T-cell (primary cell): Measurements from ENCODE around the gene MMP8. TPM values are rescaled to one million over a fixed set of nuclear protein-coding genes. Genes with fewer than 3 reads are reported as not detected.

Source experiments
- ATAC-seq, 4 experiments: fragments of 200-7000 bp in 3 of 4; fragments of 150-1000 bp in 1 of 4; cut with Tn5 transposase; replicated peaks in 1 of 4; 1 replicate in 3 of 4; 2 replicates in 1 of 4; pipeline ENCODE4 v1.10.0; 2021; ENCODE audit warnings: moderate library complexity in 3 of 4, mild to moderate bottlenecking in 2 of 4, moderate number of reproducible peaks in 1 of 4
- CTCF ChIA-PET, 2 donors: fragments of 300-600 bp; sonication (Branson Sonifier 250); formaldehyde crosslinking; loops; one replicate each; lab custom pipeline; 2022; ENCODE audit warnings: antibody characterized with exemption in 2 of 2; lab: Charles Lee
- POLR2A ChIA-PET, 2 donors: fragments of 300-600 bp; sonication (Branson Sonifier 250); formaldehyde crosslinking; loops; one replicate each; lab custom pipeline; 2022; ENCODE audit warnings: antibody characterized with exemption in 2 of 2; lab: Charles Lee
- DNase-seq, 35 experiments: peaks; one replicate each; pipeline versions ENCODE4 v3.0.0 to v3.0.0-alpha.2; 2013 to 2023
- H3K27ac ChIP-seq: one replicate; pipeline ENCODE4 v1.5.1; 2013; ENCODE audit warnings: low read length
- H3K27me3 ChIP-seq, 2 experiments: replicated peaks in 1 of 2; 1 replicate in 1 of 2; 2 replicates in 1 of 2; pipeline versions ENCODE4 v1.6.1 to v1.7.0; 2013; ENCODE audit warnings: low read length in 1 of 2, mixed read lengths in 1 of 2; ENCODE audit not compliant: control insufficient read depth in 2 of 2, insufficient read depth in 2 of 2; ENCODE audit errors: extremely low read depth in 1 of 2
- H3K36me3 ChIP-seq, 2 donors: 1 replicate in 1 of 2; 2 replicates in 1 of 2; pipeline versions ENCODE4 v1.6.1 to v1.7.0; 2013; ENCODE audit warnings: low read length in 1 of 2; ENCODE audit not compliant: control insufficient read depth in 2 of 2, insufficient read depth in 1 of 2; ENCODE audit errors: extremely low read depth in 1 of 2
- H3K4me1 ChIP-seq, 2 experiments: 1 replicate in 1 of 2; 2 replicates in 1 of 2; pipeline versions ENCODE4 v1.6.1 to v1.7.0; 2013; ENCODE audit warnings: low read length in 2 of 2, mixed read lengths in 1 of 2; ENCODE audit not compliant: insufficient read depth in 2 of 2, control insufficient read depth in 1 of 2; ENCODE audit errors: extremely low read depth in 1 of 2
- H3K4me3 ChIP-seq, 2 donors: 1 replicate in 1 of 2; 2 replicates in 1 of 2; pipeline versions ENCODE4 v1.5.1 to v1.7.0; 2013; ENCODE audit warnings: mild to moderate bottlenecking in 2 of 2, low read length in 1 of 2, moderate library complexity in 1 of 2; ENCODE audit not compliant: control insufficient read depth in 1 of 2; ENCODE audit errors: extremely low read depth in 1 of 2
- H3K9me3 ChIP-seq: 2 replicates; pipeline ENCODE4 v1.7.0; 2013
- H3K27ac Mint-ChIP-seq, 2 donors: one replicate each; pipeline ENCODE4 v1.8.0; 2020 to 2021; ENCODE audit warnings: mild to moderate bottlenecking in 2 of 2, mixed read lengths in 2 of 2
- H3K27me3 Mint-ChIP-seq, 2 donors: one replicate each; pipeline ENCODE4 v1.8.0; 2021 to 2022; ENCODE audit warnings: mixed read lengths in 2 of 2
- H3K36me3 Mint-ChIP-seq: one replicate; pipeline ENCODE4 v1.8.0; 2021; ENCODE audit warnings: mixed read lengths
- H3K4me1 Mint-ChIP-seq, 3 donors: one replicate each; pipeline ENCODE4 v1.8.0; 2020 to 2022; ENCODE audit warnings: mixed read lengths in 3 of 3, mild to moderate bottlenecking in 1 of 3
- H3K4me3 Mint-ChIP-seq, 3 donors: one replicate each; pipeline ENCODE4 v1.8.0; 2020 to 2022; ENCODE audit warnings: mild to moderate bottlenecking in 3 of 3, mixed read lengths in 3 of 3, moderate library complexity in 3 of 3
- H3K9me3 Mint-ChIP-seq, 3 donors: one replicate each; pipeline ENCODE4 v1.8.0; 2020 to 2022; ENCODE audit warnings: mixed read lengths in 3 of 3
- WGBS: methylation state at CpG from one replicate; pipeline ENCODE4 v1.1.5; 2013; ENCODE audit warnings: missing lambda C conversion rate; ENCODE audit not compliant: insufficient coverage; 5-methylcytosine and 5-hydroxymethylcytosine counted together
- total RNA-seq, 35 experiments: library from RNA in 6 of 35; stranded (reverse) in 6 of 35; fragments of 120-200 nt in 1 of 35; gene quantifications; one replicate each; pipeline versions ENCODE4 v1.2.1 to v1.2.4 and lab custom pipeline; 2013 to 2026

The MMP8 gene
- total RNA-seq, 5 donors from 2014 or later (not counting 1 experiment from before 2014, with no cell fraction given), result not detected

DNA sequence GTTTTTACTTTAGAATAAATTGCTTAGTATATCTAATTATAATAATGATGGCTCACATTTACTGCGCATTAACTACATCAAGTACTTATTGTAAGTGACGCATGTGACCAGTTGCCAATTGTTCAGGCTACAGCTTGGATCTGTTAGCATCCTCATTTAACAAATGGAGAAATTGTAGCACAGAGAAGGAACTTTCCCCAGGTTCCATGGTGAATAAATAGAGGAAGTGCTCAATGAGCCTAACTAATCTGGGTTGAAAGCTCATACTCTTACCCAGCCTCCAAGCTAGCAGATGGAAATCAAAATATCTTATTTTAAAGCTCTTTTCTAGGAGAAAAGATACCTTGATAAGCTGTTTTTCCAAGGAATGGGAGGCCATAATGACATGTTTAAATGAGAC lies 39.0 kb downstream of the MMP8 start:
- Mint-ChIP-seq H3K9me3 (no peaks in the 10 kb centered on the region), H3K27me3 (peaks cover 21 to 23% of the 10 kb centered on the region in 2 donors), H3K4me1 (no peaks in the 10 kb centered on the region), H3K27ac (no peak overlapping the region), H3K4me3 (no peak overlapping the region), H3K36me3 (no peaks in the 10 kb centered on the region)
- ATAC-seq (no peak), DNase-seq (no peak)
- CTCF ChIA-PET, result interaction anchor here (0.6 to 1.1 kb wide), 3 partner anchors 15 to 661 kb away, joined by 3 to 5 read pairs (median 3); no protein-coding TSS in a partner anchor
- Histone ChIP-seq H3K36me3 (no peaks in the 10 kb centered on the region), H3K4me1 (no peaks in the 10 kb centered on the region), H3K27ac (no peak overlapping the region), H3K4me3 (no peak overlapping the region), H3K9me3 (no peaks in the 10 kb centered on the region), H3K27me3 (peaks cover 0 to 10% of the 10 kb centered on the region in 2 experiments)
- no CpG with 5 or more reads among the region's 2 CpGs for WGBS
- POLR2A ChIA-PET, result no interaction called here

DNA sequence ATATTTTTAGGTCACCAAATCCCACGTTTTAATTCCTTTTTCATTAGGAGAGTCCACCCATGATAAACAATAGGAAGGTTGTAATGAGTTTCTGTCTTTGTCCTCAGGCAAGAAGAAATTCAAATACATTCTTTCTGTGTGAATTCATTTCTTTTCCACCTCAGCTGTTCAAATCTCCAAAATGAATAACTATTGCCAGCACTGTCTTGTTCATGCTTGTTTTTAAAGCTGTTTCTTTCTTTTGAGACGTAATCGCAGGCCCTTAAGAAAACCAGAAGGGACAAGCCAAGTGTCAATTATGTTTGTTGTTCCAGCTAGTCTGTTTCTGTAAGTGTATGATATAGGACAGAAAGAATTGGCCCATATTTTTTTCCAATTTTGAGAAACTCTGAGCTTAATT lies 39.4 kb downstream of the MMP8 start:
- Mint-ChIP-seq H3K27ac (peak overlapping the region in 1 of 2 donors; percentile 43), H3K4me3 (no peak overlapping the region), H3K27me3 (peaks cover 21 to 24% of the 10 kb centered on the region in 2 donors), H3K4me1 (no peaks in the 10 kb centered on the region), H3K36me3 (no peaks in the 10 kb centered on the region), H3K9me3 (no peaks in the 10 kb centered on the region)
- H3K4me1 ChIP-seq, result no peaks in the 10 kb centered on the region
- ChIA-PET CTCF (interaction anchor here (0.6 to 1.1 kb wide), 3 partner anchors 14 to 661 kb away, joined by 3 to 5 read pairs (median 3); no protein-coding TSS in a partner anchor), POLR2A (no interaction called here)
- H3K9me3 ChIP-seq, result no peaks in the 10 kb centered on the region
- ATAC-seq, result no peak
- peaks cover 0 to 13% of the 10 kb centered on the region in 2 experiments for H3K27me3 ChIP-seq
- H3K4me3 ChIP-seq, result no peak overlapping the region
- no CpG with 5 or more reads among the region's 3 CpGs for WGBS
- H3K36me3 ChIP-seq, result no peaks in the 10 kb centered on the region
- no peak overlapping the region for H3K27ac ChIP-seq
- no peak for DNase-seq

GRCh38 chr11:102683277-102683676 lies 41.5 kb downstream of the MMP8 start:
- no peak overlapping the region for H3K4me3 Mint-ChIP-seq
- Histone ChIP-seq H3K4me1 (no peaks in the 10 kb centered on the region), H3K9me3 (no peaks in the 10 kb centered on the region), H3K27ac (no peak overlapping the region), H3K4me3 (no peak overlapping the region), H3K36me3 (no peaks in the 10 kb centered on the region), H3K27me3 (peaks cover 0 to 8% of the 10 kb centered on the region in 2 experiments)
- H3K4me1 Mint-ChIP-seq, result no peaks in the 10 kb centered on the region
- POLR2A ChIA-PET, result no interaction called here
- no peak overlapping the region for H3K27ac Mint-ChIP-seq
- peaks cover 30 to 36% of the 10 kb centered on the region in 2 donors for H3K27me3 Mint-ChIP-seq
- H3K9me3 Mint-ChIP-seq, result no peaks in the 10 kb centered on the region
- no peak for ATAC-seq
- H3K36me3 Mint-ChIP-seq, result no peaks in the 10 kb centered on the region
- DNase-seq, result no peak
- CTCF ChIA-PET, result no interaction called here
- WGBS, result 83% methylated on average over 2 of the region's 4 CpGs

DNA sequence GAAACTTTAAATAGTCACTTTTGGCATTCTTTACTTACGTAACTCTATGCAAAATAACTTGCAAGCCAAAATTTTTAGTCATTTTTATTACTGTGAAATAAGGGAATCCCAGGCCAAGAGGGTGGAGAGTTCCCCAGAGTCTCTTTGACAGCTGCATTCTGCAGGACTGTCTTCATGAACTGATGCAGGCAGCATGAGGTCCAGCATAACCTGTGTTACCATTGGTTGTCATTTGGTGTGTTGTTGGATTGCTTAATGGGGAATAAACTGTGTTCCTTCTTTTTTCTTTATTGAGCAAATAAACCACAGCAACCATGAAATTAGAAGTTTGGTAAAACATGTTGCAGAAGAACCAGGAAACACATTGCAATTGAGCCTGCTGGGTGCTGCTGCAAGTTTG lies 43.8 kb downstream of the MMP8 start:
- Mint-ChIP-seq H3K36me3 (no peaks in the 10 kb centered on the region), H3K9me3 (no peaks in the 10 kb centered on the region), H3K4me1 (no peaks in the 10 kb centered on the region), H3K27me3 (peaks cover 32 to 41% of the 10 kb centered on the region in 2 donors), H3K4me3 (no peak overlapping the region), H3K27ac (no peak overlapping the region)
- H3K27ac ChIP-seq, result no peak overlapping the region
- H3K4me3 ChIP-seq, result no peak overlapping the region
- no peak for ATAC-seq
- no peaks in the 10 kb centered on the region for H3K36me3 ChIP-seq
- POLR2A ChIA-PET, result no interaction called here
- WGBS, result no CpG with 5 or more reads among the region's 1 CpG
- H3K4me1 ChIP-seq, result no peaks in the 10 kb centered on the region
- no peaks in the 10 kb centered on the region for H3K9me3 ChIP-seq
- peaks cover 0 to 8% of the 10 kb centered on the region in 2 experiments for H3K27me3 ChIP-seq
- CTCF ChIA-PET, result no interaction called here
- DNase-seq, result no peak

- H3K36me3 Mint-ChIP-seq, result no peaks in the 10 kb centered on the region
- peaks cover 23 to 41% of the 10 kb centered on the region in 2 donors for H3K27me3 Mint-ChIP-seq
- 71% methylated on average over 1 of the region's 2 CpGs for WGBS
- ChIA-PET CTCF (no interaction called here), POLR2A (no interaction called here)
- H3K4me3 ChIP-seq, result no peak overlapping the region
- H3K27me3 ChIP-seq, result peaks cover 0 to 4% of the 10 kb centered on the region in 2 experiments
- ATAC-seq, result no peak
- H3K36me3 ChIP-seq, result no peaks in the 10 kb centered on the region
- no peaks in the 10 kb centered on the region for H3K9me3 ChIP-seq
- no peak for DNase-seq
- no peaks in the 10 kb centered on the region for H3K4me1 Mint-ChIP-seq
- no peak overlapping the region for H3K27ac ChIP-seq
- no peak overlapping the region for H3K4me3 Mint-ChIP-seq
- no peak overlapping the region for H3K27ac Mint-ChIP-seq
- no peaks in the 10 kb centered on the region for H3K4me1 ChIP-seq
- no peaks in the 10 kb centered on the region for H3K9me3 Mint-ChIP-seq
Measured at GRCh38 chr11:102678022-102678421, 46.7 kb downstream of the MMP8 start.

DNA sequence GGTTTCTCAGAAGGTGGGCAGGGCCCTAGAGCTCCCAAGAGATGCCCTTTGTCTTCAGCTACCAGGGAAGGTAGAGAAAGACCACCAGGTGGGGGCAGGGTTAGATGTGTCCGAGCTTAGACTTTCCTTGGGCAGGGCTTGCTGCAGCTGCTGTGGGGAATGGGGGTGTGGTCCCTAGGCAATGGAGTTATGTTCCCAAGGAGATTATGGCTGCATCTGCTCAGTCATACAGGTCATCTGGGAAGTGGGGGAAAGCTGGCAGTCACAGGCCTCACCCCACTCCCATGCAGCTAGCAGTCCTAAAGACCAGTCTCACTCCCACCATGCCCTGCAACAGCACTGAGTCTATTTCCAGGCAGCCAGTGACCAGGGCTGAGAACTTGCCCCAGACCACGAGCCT lies 48.7 kb downstream of the MMP8 start:
- Histone ChIP-seq H3K4me1 (no peaks in the 10 kb centered on the region), H3K27me3 (peaks cover 0 to 4% of the 10 kb centered on the region in 2 experiments), H3K36me3 (no peaks in the 10 kb centered on the region), H3K27ac (no peak overlapping the region), H3K4me3 (no peak overlapping the region), H3K9me3 (no peaks in the 10 kb centered on the region)
- 75% methylated on average over 2 of the region's 2 CpGs for WGBS
- ATAC-seq (no peak), DNase-seq (no peak)
- Mint-ChIP-seq H3K9me3 (no peaks in the 10 kb centered on the region), H3K4me1 (no peaks in the 10 kb centered on the region), H3K27me3 (peaks cover 17 to 33% of the 10 kb centered on the region in 2 donors), H3K4me3 (no peak overlapping the region), H3K36me3 (no peaks in the 10 kb centered on the region), H3K27ac (no peak overlapping the region)
- CTCF ChIA-PET, result no interaction called here
- POLR2A ChIA-PET, result no interaction called here
